Measurements from ENCODE around the gene PLPP2. TPM values are rescaled to one million over a fixed set of nuclear protein-coding genes. Genes with fewer than 3 reads are reported as not detected.

The PLPP2 gene
- total RNA-seq, 4 donors from 2014 or later, result 2.5 to 22.2 (median 9.3) TPM

DNA sequence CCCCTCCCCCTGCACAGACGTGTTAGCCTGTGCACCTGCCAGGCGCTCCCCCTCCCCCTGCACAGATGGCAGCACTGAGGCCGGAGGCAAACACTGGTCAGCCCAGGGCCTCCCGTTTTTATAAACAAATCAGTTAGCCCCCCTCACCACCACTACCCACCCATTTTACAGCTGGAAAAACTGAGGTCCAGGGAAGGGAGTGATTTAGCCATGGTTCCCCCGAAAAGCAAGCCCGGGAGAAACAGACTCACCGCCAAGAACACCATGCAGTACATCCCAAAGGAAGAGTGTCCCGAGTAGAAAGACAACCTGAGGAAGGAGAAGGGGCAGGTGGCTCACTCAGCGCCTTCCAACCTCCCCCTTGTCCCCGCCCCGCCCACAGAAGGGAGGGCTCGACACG lies 8.7 kb downstream of the PLPP2 start:
- Histone ChIP-seq H3K36me3 (no peaks in the 10 kb centered on the region), H3K9me3 (no peaks in the 10 kb centered on the region), H3K4me3 (no peak overlapping the region), H3K4me1 (no peaks in the 10 kb centered on the region), H3K27me3 (no peaks in the 10 kb centered on the region), H3K27ac (no peak overlapping the region)
- DNase-seq (ENCODE audit: low spot score in 2 of 2), result no peak
- 74 to 89% methylated on average over 12 to 13 of the region's 13 CpGs for WGBS, 2 donors
- no peak for TF ChIP-seq POLR2A (IDR thresholded peaks at IDR 0.05)
- TF ChIP-seq, protein P1, sequence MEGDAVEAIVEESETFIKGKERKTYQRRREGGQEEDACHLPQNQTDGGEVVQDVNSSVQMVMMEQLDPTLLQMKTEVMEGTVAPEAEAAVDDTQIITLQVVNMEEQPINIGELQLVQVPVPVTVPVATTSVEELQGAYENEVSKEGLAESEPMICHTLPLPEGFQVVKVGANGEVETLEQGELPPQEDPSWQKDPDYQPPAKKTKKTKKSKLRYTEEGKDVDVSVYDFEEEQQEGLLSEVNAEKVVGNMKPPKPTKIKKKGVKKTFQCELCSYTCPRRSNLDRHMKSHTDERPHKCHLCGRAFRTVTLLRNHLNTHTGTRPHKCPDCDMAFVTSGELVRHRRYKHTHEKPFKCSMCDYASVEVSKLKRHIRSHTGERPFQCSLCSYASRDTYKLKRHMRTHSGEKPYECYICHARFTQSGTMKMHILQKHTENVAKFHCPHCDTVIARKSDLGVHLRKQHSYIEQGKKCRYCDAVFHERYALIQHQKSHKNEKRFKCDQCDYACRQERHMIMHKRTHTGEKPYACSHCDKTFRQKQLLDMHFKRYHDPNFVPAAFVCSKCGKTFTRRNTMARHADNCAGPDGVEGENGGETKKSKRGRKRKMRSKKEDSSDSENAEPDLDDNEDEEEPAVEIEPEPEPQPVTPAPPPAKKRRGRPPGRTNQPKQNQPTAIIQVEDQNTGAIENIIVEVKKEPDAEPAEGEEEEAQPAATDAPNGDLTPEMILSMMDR (IDR thresholded peaks at IDR 0.05), result no peak
- no peak for TF ChIP-seq EP300 (IDR thresholded peaks at IDR 0.05)

DNA sequence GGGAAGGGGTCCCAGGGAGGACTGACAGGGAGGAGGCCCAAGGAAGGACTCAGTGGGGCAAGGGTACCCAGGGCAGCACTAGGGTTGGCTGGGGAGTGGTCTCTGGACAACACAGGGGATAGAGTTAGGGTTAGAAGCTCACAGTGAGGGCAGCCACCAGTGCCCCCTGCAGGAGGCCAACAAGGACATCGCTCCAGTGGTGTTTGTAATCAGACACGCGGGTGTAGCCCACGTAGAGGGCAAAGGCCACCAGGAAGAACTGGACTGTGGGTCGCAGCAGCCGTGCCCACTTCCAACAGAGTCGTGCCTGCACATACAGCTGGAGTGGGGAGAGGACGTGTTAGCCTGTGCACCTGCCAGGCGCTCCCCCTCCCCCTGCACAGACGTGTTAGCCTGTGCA lies 9.2 kb downstream of the PLPP2 start:
- no peaks in the 10 kb centered on the region for H3K9me3 ChIP-seq
- TF ChIP-seq POLR2A (IDR thresholded peaks at IDR 0.05) (no peak), EP300 (IDR thresholded peaks at IDR 0.05) (no peak)
- TF ChIP-seq, protein P1 (IDR thresholded peaks at IDR 0.05), result no peak
- H3K27me3 ChIP-seq, result no peaks in the 10 kb centered on the region
- no peak overlapping the region for H3K4me3 ChIP-seq
- no peaks in the 10 kb centered on the region for H3K4me1 ChIP-seq
- no peak for DNase-seq (ENCODE audit: low spot score in 2 of 2)
- WGBS, 2 donors, result 71 to 73% methylated on average over 9 of the region's 10 CpGs
- H3K36me3 ChIP-seq, result no peaks in the 10 kb centered on the region
- H3K27ac ChIP-seq, result no peak overlapping the region

DNA sequence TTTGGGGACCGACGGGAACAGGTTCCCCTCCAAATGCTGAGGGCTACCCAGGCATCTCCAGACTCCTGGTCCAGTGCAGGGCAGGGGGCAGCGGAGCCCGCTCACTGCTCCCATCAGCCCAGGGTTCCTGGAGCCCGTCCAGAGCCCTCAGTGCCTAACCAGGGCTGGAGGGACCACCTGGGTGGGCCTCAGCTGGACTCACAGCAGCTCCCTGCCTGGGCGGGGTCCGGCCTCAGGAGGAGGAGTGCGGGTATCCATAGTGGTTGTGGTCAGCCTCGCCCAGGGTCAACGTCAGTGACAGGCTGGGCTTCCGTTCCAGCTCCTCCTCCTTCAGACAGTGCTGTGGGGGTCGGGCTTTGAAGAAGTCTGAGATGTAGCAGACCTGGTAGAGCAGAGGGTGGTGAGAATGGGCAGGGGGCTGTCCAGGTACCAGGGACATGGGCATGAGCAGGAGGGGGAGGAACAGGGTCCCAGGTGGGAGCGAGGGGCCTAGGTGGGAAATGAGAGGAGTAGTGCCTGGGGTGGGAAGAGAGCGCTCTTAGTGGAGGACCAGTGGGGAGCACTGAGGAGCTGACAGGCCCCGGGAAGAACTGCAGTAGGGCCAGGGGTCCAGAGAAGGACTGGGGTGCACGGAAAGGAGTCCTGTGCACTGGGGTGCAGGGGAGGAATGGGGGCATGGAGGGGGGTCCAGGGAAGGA lies 9.9 kb downstream of the PLPP2 start:
- Histone ChIP-seq H3K4me3 (no peak overlapping the region), H3K4me1 (no peaks in the 10 kb centered on the region), H3K27me3 (no peaks in the 10 kb centered on the region), H3K36me3 (no peaks in the 10 kb centered on the region), H3K9me3 (no peaks in the 10 kb centered on the region), H3K27ac (no peak overlapping the region)
- TF ChIP-seq EP300 (IDR thresholded peaks at IDR 0.05) (no peak), POLR2A (IDR thresholded peaks at IDR 0.05) (no peak)
- TF ChIP-seq, protein P1 (IDR thresholded peaks at IDR 0.05), result no peak
- no peak for DNase-seq (ENCODE audit: low spot score in 2 of 2)
- WGBS, 2 donors, result 69 to 75% methylated on average over 14 to 16 of the region's 16 CpGs

DNA sequence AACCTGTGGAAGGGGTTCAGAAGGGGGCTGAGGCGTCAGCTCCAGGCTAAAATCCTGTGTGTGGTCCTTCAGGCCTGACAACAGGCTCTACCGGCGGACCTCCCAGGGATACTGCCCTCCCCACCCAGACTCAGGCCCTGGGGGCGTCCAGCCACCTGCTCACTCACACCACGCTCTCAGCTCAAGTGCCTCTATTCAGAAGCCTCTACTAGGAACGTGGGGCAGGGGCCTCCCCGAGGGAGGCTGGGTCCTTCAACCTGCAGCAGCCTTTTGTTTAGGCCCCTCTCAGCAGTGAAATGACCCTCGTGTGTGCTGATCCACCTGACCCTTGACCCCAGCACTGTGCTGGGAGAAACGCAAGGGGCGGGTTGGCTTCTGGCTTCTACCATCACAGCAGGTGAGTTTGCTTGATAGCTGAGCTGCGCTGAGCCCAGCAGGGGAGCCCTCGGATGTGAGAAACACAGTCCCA lies 10.6 kb downstream of the PLPP2 start:
- Histone ChIP-seq H3K36me3 (no peaks in the 10 kb centered on the region), H3K27me3 (no peaks in the 10 kb centered on the region), H3K27ac (no peak overlapping the region), H3K4me1 (no peaks in the 10 kb centered on the region), H3K9me3 (no peaks in the 10 kb centered on the region), H3K4me3 (no peak overlapping the region)
- no peak for DNase-seq (ENCODE audit: low spot score in 2 of 2)
- TF ChIP-seq POLR2A (IDR thresholded peaks at IDR 0.05) (no peak), EP300 (IDR thresholded peaks at IDR 0.05) (no peak)
- TF ChIP-seq, protein P1 (IDR thresholded peaks at IDR 0.05), result no peak
- 41 to 54% methylated on average over 7 to 12 of the region's 12 CpGs for WGBS, 2 donors

DNA sequence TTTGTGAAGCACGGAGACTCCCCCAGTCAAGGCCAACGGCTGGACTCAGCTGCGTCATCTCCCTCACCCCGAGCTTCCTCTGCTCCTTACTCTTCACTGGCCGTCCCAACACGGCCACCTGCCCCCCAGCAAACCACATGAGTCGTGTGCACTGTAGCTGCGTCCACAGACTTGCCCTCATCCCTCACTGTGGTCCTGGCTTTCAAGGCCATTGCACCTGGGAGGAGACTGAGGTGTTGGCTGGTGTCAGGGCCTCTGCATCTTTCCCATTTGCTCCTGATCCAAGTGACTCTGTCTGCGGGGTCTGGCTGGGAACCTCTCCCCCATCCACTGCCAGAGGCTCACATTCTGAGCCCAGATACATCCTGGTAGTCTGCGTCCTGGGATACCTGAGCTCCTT lies 11.5 kb downstream of the PLPP2 start:
- no peaks in the 10 kb centered on the region for H3K9me3 ChIP-seq
- 82 to 92% methylated on average over 9 to 10 of the region's 10 CpGs for WGBS, 2 donors
- H3K27ac ChIP-seq, result no peak overlapping the region
- TF ChIP-seq POLR2A (IDR thresholded peaks at IDR 0.05), result no peak
- no peaks in the 10 kb centered on the region for H3K4me1 ChIP-seq
- DNase-seq (ENCODE audit: low spot score in 2 of 2), result no peak
- H3K36me3 ChIP-seq, result no peaks in the 10 kb centered on the region
- no peak overlapping the region for H3K4me3 ChIP-seq
- H3K27me3 ChIP-seq, result no peaks in the 10 kb centered on the region
